GM12873 (cell line): ENCODE results near the gene ARPP21.

ENCODE experiments used
- TF ChIP-seq, protein P1 (sequence below): IDR thresholded peaks from 2 replicates; pipeline ENCODE4 v1.5.1; 2012; ENCODE audit warnings: low read depth, mild to moderate bottlenecking, moderate library complexity, low read length, control low read depth; ENCODE audit not compliant: insufficient read depth; ENCODE audit errors: missing control alignments

Gene ARPP21

DNA sequence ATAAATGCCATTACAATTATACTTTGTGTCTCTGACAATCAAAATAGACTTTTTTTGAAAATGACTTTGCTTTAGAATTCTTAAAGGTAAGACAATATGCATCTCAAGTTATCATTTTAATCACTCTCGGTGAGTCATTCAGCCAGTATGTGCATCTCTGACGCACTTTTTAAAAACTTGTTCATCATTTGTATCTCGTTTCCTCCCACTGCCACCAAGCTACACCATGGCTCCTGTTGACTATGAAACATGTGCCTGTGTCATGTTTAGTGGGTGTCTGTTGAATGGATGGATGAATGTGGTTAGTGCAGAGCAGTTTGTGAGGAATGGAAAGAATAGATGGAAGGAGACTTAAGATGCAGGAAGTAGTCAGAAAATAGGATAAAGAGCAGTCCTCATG lies 68.6 kb downstream of the ARPP21 start:
- TF ChIP-seq, protein P1, sequence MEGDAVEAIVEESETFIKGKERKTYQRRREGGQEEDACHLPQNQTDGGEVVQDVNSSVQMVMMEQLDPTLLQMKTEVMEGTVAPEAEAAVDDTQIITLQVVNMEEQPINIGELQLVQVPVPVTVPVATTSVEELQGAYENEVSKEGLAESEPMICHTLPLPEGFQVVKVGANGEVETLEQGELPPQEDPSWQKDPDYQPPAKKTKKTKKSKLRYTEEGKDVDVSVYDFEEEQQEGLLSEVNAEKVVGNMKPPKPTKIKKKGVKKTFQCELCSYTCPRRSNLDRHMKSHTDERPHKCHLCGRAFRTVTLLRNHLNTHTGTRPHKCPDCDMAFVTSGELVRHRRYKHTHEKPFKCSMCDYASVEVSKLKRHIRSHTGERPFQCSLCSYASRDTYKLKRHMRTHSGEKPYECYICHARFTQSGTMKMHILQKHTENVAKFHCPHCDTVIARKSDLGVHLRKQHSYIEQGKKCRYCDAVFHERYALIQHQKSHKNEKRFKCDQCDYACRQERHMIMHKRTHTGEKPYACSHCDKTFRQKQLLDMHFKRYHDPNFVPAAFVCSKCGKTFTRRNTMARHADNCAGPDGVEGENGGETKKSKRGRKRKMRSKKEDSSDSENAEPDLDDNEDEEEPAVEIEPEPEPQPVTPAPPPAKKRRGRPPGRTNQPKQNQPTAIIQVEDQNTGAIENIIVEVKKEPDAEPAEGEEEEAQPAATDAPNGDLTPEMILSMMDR = no peak

DNA sequence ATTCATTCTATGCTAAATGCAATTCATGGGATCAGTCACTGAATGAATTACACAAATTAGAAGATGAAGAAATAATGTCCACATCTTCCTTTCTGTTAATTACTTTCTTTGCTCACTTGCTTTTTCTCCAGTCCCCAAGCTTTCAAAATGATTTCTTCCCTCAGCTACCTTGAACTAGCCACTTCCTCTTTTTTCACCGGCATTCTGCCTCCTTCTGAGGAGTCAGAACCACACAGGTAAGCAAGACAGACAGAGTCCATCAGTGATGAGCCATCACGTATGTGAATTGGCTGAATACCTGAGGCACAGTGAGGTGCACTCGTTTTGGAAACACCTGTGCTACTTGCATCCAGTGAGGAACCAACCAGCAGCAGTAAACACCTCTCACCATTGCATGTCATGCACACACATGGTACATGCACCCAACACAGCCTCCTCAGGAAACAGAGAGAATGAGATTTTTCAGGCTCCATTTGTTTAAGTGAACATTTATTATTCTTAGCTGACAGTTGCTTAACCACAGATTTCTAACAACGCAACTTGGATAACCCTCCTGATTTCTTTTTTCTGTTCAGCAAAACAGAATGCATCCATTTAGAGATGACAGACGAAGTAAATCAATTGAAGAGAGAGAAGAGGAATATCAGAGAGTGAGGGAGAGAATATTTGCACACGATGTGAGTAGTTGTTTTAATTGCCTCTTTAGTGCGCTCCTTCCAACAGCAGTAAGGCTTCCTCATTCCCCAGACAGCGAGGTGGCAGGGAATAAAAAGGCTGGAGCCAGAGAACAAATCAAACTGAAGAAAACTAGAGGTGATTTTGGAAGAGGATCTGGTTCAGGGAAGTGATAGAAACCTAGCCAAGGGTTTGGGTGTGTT lies 69.3 kb downstream of the ARPP21 start:
- TF ChIP-seq, protein P1 = no peak

DNA sequence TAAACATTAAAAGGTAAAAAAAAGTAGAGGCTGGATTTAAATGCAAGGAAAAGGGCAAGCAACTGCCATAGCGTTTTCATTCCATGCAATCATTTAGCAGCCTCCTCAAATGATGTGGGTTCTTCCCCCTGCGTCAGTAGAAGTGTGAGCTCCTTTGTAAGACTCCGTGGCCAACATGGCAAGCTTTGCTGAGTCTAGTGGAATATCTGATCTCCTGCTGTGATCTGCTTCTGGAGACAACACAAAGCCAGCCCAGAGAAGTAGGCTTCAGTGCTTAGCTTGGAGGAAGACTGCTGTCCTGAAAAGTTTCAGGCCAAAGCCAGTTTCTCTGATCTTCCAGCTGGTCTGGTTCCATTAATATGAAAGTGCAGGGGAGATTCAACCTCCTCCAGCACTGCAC lies 70.4 kb downstream of the ARPP21 start:
- TF ChIP-seq, protein P1 = no peak

DNA sequence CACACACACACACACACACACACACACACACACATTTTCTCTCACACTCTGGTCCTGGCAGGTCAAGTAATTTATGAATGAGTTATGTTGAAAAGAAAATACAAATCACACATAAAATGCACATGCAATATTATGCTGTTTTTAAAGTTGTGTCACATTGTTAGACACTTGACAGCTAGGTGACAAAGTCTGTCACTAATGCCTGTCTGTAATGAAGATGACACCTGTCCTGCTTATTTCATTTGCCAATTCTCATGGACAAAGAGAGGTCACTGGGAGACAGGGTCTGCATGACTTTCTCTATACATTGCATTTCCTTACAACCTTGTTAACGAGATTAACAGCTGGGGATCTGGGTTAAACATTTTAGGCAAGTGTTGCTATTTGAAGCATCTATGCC lies 71.2 kb downstream of the ARPP21 start:
- TF ChIP-seq, protein P1 = no peak

DNA sequence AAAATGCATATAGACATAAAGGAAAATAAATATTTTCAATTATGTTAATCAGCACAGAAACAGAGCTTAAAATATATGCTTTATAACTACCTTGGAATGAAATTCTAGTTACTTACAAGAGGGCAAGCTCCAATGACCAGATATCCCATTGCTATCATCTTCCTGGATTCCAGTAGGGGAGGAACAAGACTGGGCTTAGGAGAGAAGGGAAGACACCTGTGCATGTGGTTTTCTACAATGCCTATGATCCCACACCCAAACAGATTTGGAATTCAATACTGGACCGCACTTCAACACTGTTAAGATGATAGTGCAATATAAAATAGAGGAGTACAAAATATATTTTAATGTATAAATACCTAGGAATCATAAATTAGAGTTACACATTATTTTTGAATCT lies 79.6 kb downstream of the ARPP21 start:
- TF ChIP-seq, protein P1 = no peak

DNA sequence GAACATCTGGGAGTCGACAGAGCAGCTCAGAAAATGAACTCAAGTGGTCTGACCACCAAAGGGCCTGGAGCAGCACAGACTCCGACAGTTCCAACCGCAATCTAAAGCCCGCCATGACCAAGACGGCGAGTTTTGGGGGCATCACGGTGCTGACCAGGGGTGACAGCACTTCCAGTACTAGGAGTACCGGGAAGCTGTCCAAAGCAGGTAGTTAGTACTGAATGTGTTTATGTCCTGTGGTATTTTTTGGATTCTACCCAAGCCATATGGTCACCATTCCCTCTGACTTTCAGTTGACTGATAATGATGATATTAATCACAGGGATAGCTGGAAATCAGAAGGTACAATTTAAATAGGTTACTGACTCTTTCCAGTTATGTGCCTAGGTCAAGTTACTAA lies 82.3 kb downstream of the ARPP21 start:
- TF ChIP-seq, protein P1 = no peak

DNA sequence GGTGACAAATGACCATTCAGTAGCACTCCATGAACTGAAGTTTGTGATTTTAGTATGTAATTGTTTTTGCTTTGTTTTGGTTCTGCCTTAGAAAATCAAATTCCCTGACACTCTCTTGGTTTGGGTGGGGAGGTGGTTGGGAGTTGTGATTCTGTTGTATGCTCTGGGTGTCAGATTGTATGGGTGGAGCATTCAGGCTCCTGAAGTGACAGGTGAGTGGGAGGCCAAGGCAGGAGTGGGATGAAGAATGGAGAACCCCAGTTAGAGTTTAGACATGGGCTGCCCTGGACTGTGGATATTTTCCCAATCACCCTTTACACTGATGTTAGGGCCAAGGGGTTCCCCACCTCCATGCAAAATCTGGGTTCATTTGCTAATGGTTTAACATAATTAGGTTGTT lies 83.6 kb downstream of the ARPP21 start:
- TF ChIP-seq, protein P1 = no peak
